A549 (cell line): ENCODE measurements around the gene TCAP. TPM values are rescaled to one million over a fixed set of nuclear protein-coding genes. Genes with fewer than 3 reads are reported as not detected.

Source experiments
- ATAC-seq, 2 experiments: fragments of 200-7000 bp in 1 of 2; fragments of >200 bp in 1 of 2; cut with Nextera tagmentation in 1 of 2; cut with Tn5 transposase in 1 of 2; 3 replicates each; pipeline versions ENCODE4 v1.8.0 to v1.9.1; 2018 to 2020; ENCODE audit warnings: mild to moderate bottlenecking in 1 of 2, moderate library complexity in 1 of 2
- CTCF ChIA-PET: fragments of 300-600 bp; sonication (Branson Sonifier 250); formaldehyde crosslinking; extraction: SDS; loops from one replicate; lab custom pipeline; 2021; ENCODE audit warnings: antibody characterized with exemption, inconsistent platforms; lab: Yijun Ruan, JAX
- POLR2A ChIA-PET: fragments of 350-600 bp; formaldehyde crosslinking; extraction: SDS; loops from one replicate; lab custom pipeline; 2021; ENCODE audit warnings: antibody characterized with exemption, inconsistent platforms; lab: Yijun Ruan, JAX
- DNase-seq, 2 experiments: peaks; one replicate each; pipeline versions ENCODE4 v3.0.0 to v3.0.0-alpha.2; 2011 to 2016; ENCODE audit warnings: low read depth in 1 of 2, low spot score in 1 of 2
- FAIRE-seq: peaks from 2 replicates; lab custom pipeline; 2011; peaks lifted over from hg19 to GRCh38; lab: Jason Lieb, UNC
- H3K27ac ChIP-seq, 2 experiments: fragments of >200 bp; sonication (Bioruptor Twin); formaldehyde crosslinking; 3 replicates each; pipeline ENCODE4 v1.5.1; 2016 to 2017
- H3K4me1 ChIP-seq: fragments of >200 bp; sonication (Bioruptor Twin); formaldehyde crosslinking; 3 replicates; pipeline ENCODE4 v1.6.1; 2016
- H3K4me2 ChIP-seq: fragments of >200 bp; sonication (Bioruptor Twin); formaldehyde crosslinking; 3 replicates; pipeline ENCODE4 v1.6.1; 2016
- H3K4me3 ChIP-seq: fragments of >200 bp; sonication (Bioruptor Twin); formaldehyde crosslinking; 3 replicates; pipeline ENCODE4 v1.5.1; 2016
- H3K9me3 ChIP-seq: fragments of >200 bp; sonication (Bioruptor Twin); formaldehyde crosslinking; 3 replicates; pipeline ENCODE4 v1.6.1; 2016
- ATOH8 ChIP-seq: fragments of 250-450 bp; sonication (Bioruptor Pico); IDR thresholded peaks from 2 replicates; pipeline ENCODE4 v1.5.0; 2020; ENCODE audit warnings: low read depth, mild to moderate bottlenecking, moderate library complexity
- CHD2 ChIP-seq: fragments of 150-350 bp; IDR thresholded peaks from 2 replicates; pipeline ENCODE4 v1.6.1; 2014; ENCODE audit warnings: low read length; ENCODE audit not compliant: partially characterized antibody
- E2F6 ChIP-seq: IDR thresholded peaks from 2 replicates; pipeline ENCODE4 v1.6.1; 2012; ENCODE audit warnings: low read depth, borderline replicate concordance
- EHF ChIP-seq: fragments of 250-450 bp; sonication (Bioruptor Pico); IDR thresholded peaks from 2 replicates; pipeline ENCODE4 v1.5.0; 2020; ENCODE audit warnings: mild to moderate bottlenecking
- ESRRA ChIP-seq: fragments of 150-350 bp; IDR thresholded peaks from 2 replicates; pipeline ENCODE4 v1.6.1; 2014; ENCODE audit warnings: mild to moderate bottlenecking, low read length, borderline replicate concordance
- GATA3 ChIP-seq: IDR thresholded peaks from 2 replicates; pipeline ENCODE4 v1.6.1; 2012; ENCODE audit warnings: borderline replicate concordance
- HES2 ChIP-seq: fragments of >200 bp; sonication (Bioruptor Twin); formaldehyde crosslinking; IDR thresholded peaks from 2 replicates; pipeline ENCODE4 v1.6.1; 2016
- HEYL ChIP-seq: fragments of 250-450 bp; sonication (Bioruptor Pico); IDR thresholded peaks from 2 replicates; pipeline ENCODE4 v1.8.0; 2021; ENCODE audit warnings: mild to moderate bottlenecking, moderate library complexity
- HOXA7 ChIP-seq: fragments of 250-450 bp; sonication (Bioruptor Pico); IDR thresholded peaks from 2 replicates; pipeline ENCODE4 v1.5.0; 2020; ENCODE audit warnings: mild to moderate bottlenecking, moderate library complexity
- HOXB13 ChIP-seq: fragments of 250-450 bp; sonication (Bioruptor Pico); IDR thresholded peaks from 2 replicates; pipeline ENCODE4 v1.5.0; 2020; ENCODE audit warnings: low read depth, mild to moderate bottlenecking, moderate library complexity
- HOXB5 ChIP-seq: fragments of 250-450 bp; sonication (Bioruptor Pico); IDR thresholded peaks from 2 replicates; pipeline ENCODE4 v1.5.0; 2020; ENCODE audit warnings: mild to moderate bottlenecking, moderate library complexity
- MAFK ChIP-seq: fragments of 450-650 bp; IDR thresholded peaks from 2 replicates; pipeline ENCODE4 v1.6.1; 2014; ENCODE audit not compliant: partially characterized antibody
- POLR2A ChIP-seq: IDR thresholded peaks from 2 replicates; pipeline ENCODE4 v1.6.1; 2012; ENCODE audit warnings: mild to moderate bottlenecking, low read length
- RAD21 ChIP-seq, 2 experiments: fragments of >200 bp in 1 of 2; sonication (Bioruptor Twin) in 1 of 2; formaldehyde crosslinking in 1 of 2; IDR thresholded peaks in 1 of 2; conservative IDR thresholded peaks in 1 of 2; 2 replicates in 1 of 2; 3 replicates in 1 of 2; pipeline ENCODE4 v1.6.1; 2012 to 2018; ENCODE audit warnings: inconsistent platforms in 1 of 2
- RCOR1 ChIP-seq: fragments of 150-350 bp; IDR thresholded peaks from 2 replicates; pipeline ENCODE4 v1.6.1; 2014; ENCODE audit warnings: antibody characterized with exemption, low read length, low read depth
- REST ChIP-seq: fragments of 200-600 bp; sonication (generic); IDR thresholded peaks from 2 replicates; pipeline ENCODE4 v1.6.1; 2016; ENCODE audit warnings: antibody characterized with exemption, mild to moderate bottlenecking, moderate library complexity
- RFX5 ChIP-seq: fragments of 450-650 bp; IDR thresholded peaks from 2 replicates; pipeline ENCODE4 v1.7.1; 2014; ENCODE audit warnings: antibody characterized with exemption, mild to moderate bottlenecking, moderate library complexity
- SMC3 ChIP-seq: fragments of >200 bp; sonication (Bioruptor Twin); formaldehyde crosslinking; IDR thresholded peaks from 3 replicates; pipeline ENCODE4 v1.6.1; 2018; ENCODE audit warnings: inconsistent platforms
- TP53 ChIP-seq: fragments of 250-450 bp; sonication (Bioruptor Pico); IDR thresholded peaks from 2 replicates; pipeline ENCODE4 v1.5.0; 2021; ENCODE audit warnings: mild to moderate bottlenecking, moderate library complexity
- USF2 ChIP-seq: fragments of 450-650 bp; IDR thresholded peaks from 2 replicates; pipeline ENCODE4 v1.6.1; 2014; ENCODE audit warnings: antibody characterized with exemption
- ZNF302 ChIP-seq: fragments of 250-450 bp; sonication (Bioruptor Pico); IDR thresholded peaks from 2 replicates; pipeline ENCODE4 v1.9.0; 2021; ENCODE audit warnings: inconsistent platforms, mild to moderate bottlenecking, moderate library complexity
- ZSCAN20 ChIP-seq: fragments of 250-450 bp; sonication (Bioruptor Pico); IDR thresholded peaks from 2 replicates; pipeline ENCODE4 v1.8.0; 2022; ENCODE audit warnings: mild to moderate bottlenecking, moderate library complexity
- WGBS: methylation state at CpG from one replicate; pipeline ENCODE4 v1.1.6; 2017; ENCODE audit errors: missing lambda C conversion rate; 5-methylcytosine and 5-hydroxymethylcytosine counted together
- polyA plus RNA-seq, 4 experiments: library from polyadenylated mRNA; depleted of rRNA in 3 of 4; stranded (reverse); fragments of >200 nt; fragmentation: RNase III in 1 of 4; extraction: RNeasy Plus Mini Kit Qiagen cat#74134 plus additional on column Dnase treatment in 1 of 4; gene quantifications; 2 replicates in 3 of 4; 3 replicates in 1 of 4; pipeline ENCODE4 v1.2.3, GENCODE V29; 2011 to 2017

Gene TCAP
- polyA plus RNA-seq, 2 of the 4 experiments (the other 2 are of a cell fraction): 0.41 to 1.2 TPM

- TF ChIP-seq E2F6 (no peak), ATOH8 (no peak), RCOR1 (no peak), HOXA7 (CRISPR knock-in tag) (no peak), RFX5 (no peak), ESRRA (no peak), MAFK (no peak)
Observed at GRCh38 chr17:39676198-39676819, 11.2 kb downstream of the TCAP start (continued).

GRCh38 chr17:39677072-39677471 lies 11.9 kb downstream of the TCAP start:
- 89% methylated on average over 8 of the region's 8 CpGs for WGBS
- CTCF ChIA-PET: interaction anchor here (1.1 to 50.7 kb wide), 5 partner anchors 5 to 53 kb away, joined by 3 to 1391 read pairs (median 236); partner anchors contain the start of genes ERBB2, MIEN1, PGAP3 and PNMT
- no peak for ATAC-seq
- no peak overlapping the region for H3K27ac ChIP-seq
- H3K4me1 ChIP-seq: peaks cover 21% of the 10 kb centered on the region; the same call in 2 of the 3 replicates
- POLR2A ChIA-PET: no interaction called here
- DNase-seq: no peak
- no peak overlapping the region for H3K4me2 ChIP-seq
- no peak for TF ChIP-seq TP53 (CRISPR knock-in tag)
- TF ChIP-seq RFX5: no peak
- TF ChIP-seq ZSCAN20 (CRISPR knock-in tag): no peak
- TF ChIP-seq HOXA7 (CRISPR knock-in tag): no peak
- no peak for TF ChIP-seq EHF
- no peak for TF ChIP-seq SMC3
- TF ChIP-seq HOXB5 (CRISPR knock-in tag): no peak
- no peak for TF ChIP-seq POLR2A
- TF ChIP-seq GATA3: no peak
- TF ChIP-seq E2F6: no peak
- no peak for TF ChIP-seq ZNF302 (CRISPR knock-in tag)
- no peak for TF ChIP-seq CHD2
- no peak for TF ChIP-seq HES2
- TF ChIP-seq RAD21 (conservative IDR thresholded peaks at IDR 0.05 in 1 of 2, IDR thresholded peaks at IDR 0.05 in 1 of 2): no peak
- no peak for TF ChIP-seq HEYL (CRISPR knock-in tag)
- no peak for TF ChIP-seq REST
- no peak for TF ChIP-seq USF2
- TF ChIP-seq HOXB13 (CRISPR knock-in tag): no peak
- no peak overlapping the region for H3K4me3 ChIP-seq
- H3K9me3 ChIP-seq: no peaks in the 10 kb centered on the region
- FAIRE-seq: no peak
